ENCODE measurements around the gene SLC16A3.

Gene SLC16A3

GRCh38 chr17:82225368-82226029 lies 3.3 kb upstream of the SLC16A3 start:
- DNase-seq: peak; percentile 14
- Histone ChIP-seq H3K4me3 (ENCODE audit: low read depth, low read length) (no peak overlapping the region), H3K4me1 (no peaks in the 10 kb centered on the region; the same call in 1 of the 2 replicates), H3K27me3 (peaks cover 12% of the 10 kb centered on the region), H3K36me3 (no peaks in the 10 kb centered on the region), H3K9me3 (no peaks in the 10 kb centered on the region)
- TF ChIP-seq CTCF (IDR thresholded peaks at IDR 0.05; ENCODE audit: low read depth, low read length): no peak

GRCh38 chr17:82226146-82226808 lies 2.6 kb upstream of the SLC16A3 start:
- Histone ChIP-seq H3K9me3 (no peaks in the 10 kb centered on the region), H3K27me3 (peaks cover 12% of the 10 kb centered on the region), H3K4me3 (ENCODE audit: low read depth, low read length) (no peak overlapping the region), H3K4me1 (no peaks in the 10 kb centered on the region; the same call in 1 of the 2 replicates), H3K36me3 (no peaks in the 10 kb centered on the region)
- no peak for TF ChIP-seq CTCF (IDR thresholded peaks at IDR 0.05; ENCODE audit: low read depth, low read length)
- DNase-seq: no peak

- no peaks in the 10 kb centered on the region; the same call in 1 of the 2 replicates for H3K4me1 ChIP-seq
- H3K27me3 ChIP-seq: peaks cover 12% of the 10 kb centered on the region
- no peak for DNase-seq
- no peaks in the 10 kb centered on the region for H3K36me3 ChIP-seq
- no peaks in the 10 kb centered on the region for H3K9me3 ChIP-seq
- H3K4me3 ChIP-seq (ENCODE audit: low read depth, low read length): no peak overlapping the region
- TF ChIP-seq CTCF (IDR thresholded peaks at IDR 0.05; ENCODE audit: low read depth, low read length): no peak
Measured at GRCh38 chr17:82226809-82227628, 1.8 kb upstream of the SLC16A3 start.

GRCh38 chr17:82227629-82228277 lies 1.1 kb upstream of the SLC16A3 start:
- Histone ChIP-seq H3K4me3 (ENCODE audit: low read depth, low read length) (no peak overlapping the region), H3K27me3 (peaks cover 12% of the 10 kb centered on the region), H3K36me3 (no peaks in the 10 kb centered on the region), H3K9me3 (no peaks in the 10 kb centered on the region), H3K4me1 (no peaks in the 10 kb centered on the region; the same call in 1 of the 2 replicates)
- DNase-seq: no peak
- TF ChIP-seq CTCF (IDR thresholded peaks at IDR 0.05; ENCODE audit: low read depth, low read length): no peak

- Histone ChIP-seq H3K4me3 (ENCODE audit: low read depth, low read length) (no peak overlapping the region), H3K4me1 (no peaks in the 10 kb centered on the region; the same call in 1 of the 2 replicates), H3K36me3 (no peaks in the 10 kb centered on the region), H3K27me3 (peaks cover 12% of the 10 kb centered on the region), H3K9me3 (no peaks in the 10 kb centered on the region)
- DNase-seq: no peak
- no peak for TF ChIP-seq CTCF (IDR thresholded peaks at IDR 0.05; ENCODE audit: low read depth, low read length)
Measured at GRCh38 chr17:82228278-82228841, 482 bp upstream of the SLC16A3 start.
